ENCODE measurements around the gene PODXL.
A peak's percentile ranks its signal among the peaks of the same experiment; 100 is the strongest.

Gene PODXL

GRCh38 chr7:131563918-131564317 lies 7.5 kb upstream of the PODXL start:
- DNase-seq = no peak

GRCh38 chr7:131562941-131563340 lies 6.5 kb upstream of the PODXL start:
- DNase-seq = no peak

- DNase-seq = no peak
These were observed 3.6 kb upstream of the PODXL start for GRCh38 chr7:131560061-131560460.

- DNase-seq = no peak
These were observed 1.4 kb upstream of the PODXL start for GRCh38 chr7:131557652-131558385.

DNA sequence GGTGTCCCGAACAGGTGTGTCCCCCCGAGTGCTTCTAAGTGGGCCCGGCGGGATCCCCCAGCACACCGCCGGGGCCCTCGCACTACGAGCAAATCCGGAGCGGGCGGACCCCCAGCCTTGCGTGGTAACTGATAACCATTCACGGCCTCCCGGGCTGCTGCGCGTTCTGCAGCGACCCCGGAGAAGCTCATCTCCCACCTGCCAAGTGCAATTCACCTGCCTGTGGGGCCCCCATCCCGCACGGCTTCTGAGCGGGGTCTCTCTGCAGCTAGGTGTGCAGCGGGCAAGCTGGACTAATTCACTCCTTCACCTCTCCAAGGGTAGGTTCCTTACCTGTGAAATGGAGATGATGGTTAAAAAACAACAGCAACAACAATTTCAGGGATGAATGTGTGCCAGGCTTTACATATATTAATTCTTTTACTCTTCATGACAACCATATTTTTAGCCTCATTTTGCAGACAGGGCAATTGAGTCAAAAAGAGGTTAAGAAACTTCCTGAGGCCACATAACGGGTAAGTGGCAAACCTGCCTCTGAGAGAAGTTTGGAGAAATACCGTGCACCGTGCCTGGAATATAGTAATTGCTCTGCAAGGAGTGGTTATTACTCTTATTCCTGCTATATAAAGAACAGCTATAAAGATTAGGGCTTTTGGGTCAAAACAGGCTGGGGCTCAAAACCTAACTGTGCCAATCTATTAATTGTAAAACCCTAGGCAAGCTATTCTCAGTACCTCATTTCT lies 652 bp upstream of the PODXL start:
- no peak for DNase-seq

- DNase-seq = no peak
These were observed 826 bp downstream of the PODXL start for GRCh38 chr7:131555552-131556052.

DNA sequence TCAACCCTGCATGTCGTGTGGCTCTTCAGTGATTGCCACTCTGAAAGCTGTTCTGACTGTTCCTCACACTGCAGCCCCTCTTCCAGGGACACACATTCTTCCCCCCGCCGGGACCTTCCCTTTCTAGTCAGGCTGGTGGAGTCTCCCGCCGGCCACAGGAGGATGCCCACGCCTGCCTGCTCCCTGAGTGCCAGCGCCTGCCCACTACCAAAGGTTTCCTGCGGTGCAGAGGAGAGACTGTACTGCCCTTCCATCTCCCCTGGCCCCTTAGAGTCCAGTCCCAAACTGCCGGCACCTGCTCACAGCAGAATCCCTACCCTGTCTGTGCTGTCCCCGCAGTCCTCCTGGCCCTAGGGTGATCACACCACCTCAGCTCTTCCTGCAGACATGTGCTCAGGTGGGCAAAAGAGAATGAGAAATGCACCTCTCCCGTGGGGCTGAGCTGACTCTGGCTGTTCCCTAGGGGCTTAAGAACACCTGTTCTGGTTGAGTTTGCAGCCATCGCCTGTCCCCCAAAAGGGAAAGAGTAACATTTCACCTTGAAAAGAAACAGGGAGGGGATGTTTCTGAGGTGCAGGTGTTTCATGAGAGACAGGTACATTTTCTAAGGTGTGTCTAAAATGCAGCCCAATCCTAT lies 1.4 kb downstream of the PODXL start:
- no peak for DNase-seq

GRCh38 chr7:131553931-131554330 lies 2.5 kb downstream of the PODXL start:
- no peak for DNase-seq

- DNase-seq = no peak
These were observed 4.4 kb downstream of the PODXL start for GRCh38 chr7:131552053-131552452.

DNA sequence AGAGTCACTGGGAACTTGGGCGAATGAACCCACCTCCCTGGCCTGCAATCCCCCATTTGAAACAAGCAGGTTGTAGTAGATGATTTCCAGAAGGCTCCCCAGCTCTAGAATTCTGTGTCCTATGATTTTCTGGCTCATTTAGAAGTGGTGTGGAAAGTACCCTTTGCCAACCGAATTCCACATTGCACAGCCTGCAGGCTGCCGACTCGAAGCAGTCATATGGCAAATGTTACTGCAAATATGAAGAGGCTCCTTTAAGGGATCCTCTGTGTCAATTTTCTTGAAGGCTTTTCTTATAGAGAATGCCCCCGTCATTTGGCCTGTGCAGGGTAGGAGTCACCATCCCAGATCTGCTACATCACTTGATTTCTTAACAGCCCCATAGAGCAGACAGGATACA lies 5.6 kb downstream of the PODXL start:
- DNase-seq = no peak

DNA sequence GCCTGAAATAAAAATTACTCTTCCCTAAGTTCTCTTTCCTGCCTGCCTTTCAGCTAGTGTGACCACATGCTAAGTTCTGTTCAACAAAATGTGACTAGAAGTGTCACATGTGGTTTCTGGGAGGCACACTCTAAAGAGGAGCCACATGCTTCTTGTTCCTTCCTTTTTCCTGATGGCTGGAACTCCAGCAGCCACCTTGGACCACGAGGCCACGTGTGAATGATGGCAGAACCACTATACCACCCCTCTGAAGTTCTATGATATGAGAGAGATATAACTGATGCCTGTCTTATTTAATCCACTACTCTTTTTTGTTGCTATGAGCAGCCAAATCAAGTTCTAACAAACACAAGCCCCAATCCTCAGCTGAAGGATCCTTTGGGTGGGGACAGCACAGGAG lies 8.1 kb downstream of the PODXL start:
- DNase-seq = no peak

GRCh38 chr7:131547589-131547988 lies 8.8 kb downstream of the PODXL start:
- no peak for DNase-seq

GRCh38 chr7:131546583-131547141 lies 9.8 kb downstream of the PODXL start:
- peak; percentile 36 to 42 for DNase-seq

- no peak for DNase-seq
These were observed 10.3 kb downstream of the PODXL start for GRCh38 chr7:131546126-131546525.

- no peak for DNase-seq
These were observed 11.8 kb downstream of the PODXL start for GRCh38 chr7:131544449-131545301.

GRCh38 chr7:131544021-131544420 lies 12.4 kb downstream of the PODXL start:
- no peak for DNase-seq

DNA sequence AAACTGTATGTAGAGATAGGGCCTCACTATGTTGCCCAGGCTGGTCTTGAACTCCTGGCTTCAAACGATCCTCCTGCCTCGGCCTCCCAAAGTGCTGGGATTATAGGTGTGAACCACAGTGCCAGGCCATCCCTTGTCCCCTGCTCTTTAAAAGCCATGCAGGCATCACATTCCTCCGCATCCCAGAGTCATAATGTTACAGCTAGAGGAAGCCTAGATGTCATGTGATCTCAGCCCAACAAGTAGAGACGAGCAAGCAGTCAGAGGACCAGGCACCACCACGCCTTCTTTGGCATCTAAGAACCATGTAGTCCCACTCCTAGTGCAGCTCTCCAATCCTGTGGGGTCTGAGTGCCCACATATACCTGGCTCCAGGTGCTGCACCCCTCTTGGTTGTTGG lies 13.1 kb downstream of the PODXL start:
- DNase-seq = no peak

DNA sequence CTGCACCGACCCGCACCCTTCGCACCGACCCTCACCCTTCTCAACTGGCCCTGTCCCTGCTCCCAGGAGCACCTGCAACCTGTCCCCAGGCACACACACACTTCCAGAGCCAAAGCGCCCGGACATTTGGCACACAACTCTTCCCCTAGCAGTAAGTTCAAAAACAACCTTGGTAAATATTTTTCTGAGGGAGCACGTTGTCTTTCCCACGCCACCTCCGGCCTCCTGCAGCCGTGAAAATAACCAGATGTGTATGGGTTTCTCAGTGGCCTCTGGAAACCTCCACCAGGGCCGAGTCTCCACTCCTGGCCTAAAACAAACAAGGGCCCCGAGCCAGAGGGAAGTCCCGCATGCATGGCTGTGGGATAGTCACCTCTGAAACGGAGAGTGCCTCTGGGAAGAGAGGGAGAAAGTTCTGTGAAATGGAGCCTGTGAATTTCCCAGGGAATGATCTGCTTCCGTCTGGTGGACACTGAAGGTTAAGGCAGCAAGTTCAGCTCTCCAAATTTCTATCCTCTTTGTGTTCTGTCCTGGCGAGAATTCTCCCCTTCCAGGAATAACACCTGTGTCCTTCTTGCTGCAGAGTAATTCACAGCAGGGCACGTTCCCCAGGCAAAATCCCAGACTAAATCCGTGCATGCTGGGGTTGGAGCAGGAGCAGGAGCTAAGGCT lies 15.8 kb downstream of the PODXL start:
- DNase-seq = no peak

- DNase-seq = no peak
These were observed 17.6 kb downstream of the PODXL start for GRCh38 chr7:131538813-131539179.

DNA sequence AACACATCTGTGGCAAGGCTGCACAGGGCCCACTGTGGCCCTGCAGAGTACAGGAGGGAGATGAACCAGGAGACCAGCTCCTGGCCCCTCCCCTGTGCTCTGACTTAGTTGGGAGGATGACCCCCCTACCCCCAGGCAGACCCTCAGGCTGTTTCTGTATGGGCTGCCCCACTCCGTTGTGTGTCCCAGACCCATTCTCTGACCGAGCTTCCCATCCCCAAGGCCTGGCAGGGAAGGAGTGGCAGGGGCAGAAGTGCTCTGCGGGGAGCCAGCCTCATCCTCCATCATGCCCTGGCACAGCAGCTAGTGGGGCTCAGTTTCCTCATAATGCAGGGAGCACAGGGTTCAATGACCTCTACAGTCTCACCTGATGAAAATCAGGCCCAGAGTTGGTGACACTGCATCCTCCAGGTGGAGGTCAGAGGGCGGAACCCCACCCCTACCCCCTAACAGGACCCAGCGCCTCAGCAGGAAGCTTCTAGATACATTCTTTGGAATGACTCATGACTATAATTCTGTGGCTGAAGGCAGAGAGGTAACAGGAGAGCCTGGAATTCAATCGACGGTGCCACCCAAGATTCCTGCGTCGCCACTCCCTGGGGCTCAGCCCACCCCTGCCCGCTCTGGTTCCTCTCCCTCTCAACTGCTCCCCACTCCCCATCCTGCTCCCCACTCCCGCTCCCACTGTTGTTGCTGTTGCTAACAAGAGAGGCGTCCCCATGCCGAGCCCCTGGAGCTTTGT lies 18.2 kb downstream of the PODXL start:
- DNase-seq = no peak

- no peak for DNase-seq
These were observed 18.9 kb downstream of the PODXL start for GRCh38 chr7:131537571-131537978.
